Smooth muscle cell (in vitro differentiated cells): ENCODE results near the gene BRD3OS. TPM values are rescaled to one million over a fixed set of nuclear protein-coding genes. Genes with fewer than 3 reads are reported as not detected.

Source experiments
- DNase-seq: peaks from one replicate; lab custom pipeline; 2025; ENCODE audit not compliant: unreplicated experiment; lab: John Stamatoyannopoulos, UW
- H2AFZ ChIP-seq: fragments of 200-600 bp; sonication (generic); 2 replicates; pipeline ENCODE4 v1.6.0; 2016; ENCODE audit warnings: antibody characterized with exemption, low read depth, mild to moderate bottlenecking
- H3F3A ChIP-seq: fragments of 200-600 bp; sonication (generic); 2 replicates; pipeline ENCODE4 v1.6.0; 2017; ENCODE audit warnings: antibody characterized with exemption, low read depth
- H3K27ac ChIP-seq: fragments of 200-600 bp; sonication (generic); 2 replicates; pipeline ENCODE4 v1.5.1; 2016; ENCODE audit warnings: low read depth, mild to moderate bottlenecking
- H3K27me3 ChIP-seq: fragments of 200-600 bp; sonication (generic); 2 replicates; pipeline ENCODE4 v1.6.1; 2016; ENCODE audit warnings: low read depth, mild to moderate bottlenecking
- H3K36me3 ChIP-seq: fragments of 200-600 bp; sonication (generic); 2 replicates; pipeline ENCODE4 v1.5.1; 2016; ENCODE audit warnings: low read depth
- H3K4me1 ChIP-seq: fragments of 200-600 bp; sonication (generic); 2 replicates; pipeline ENCODE4 v1.5.1; 2016; ENCODE audit warnings: low read depth
- H3K4me2 ChIP-seq: fragments of 200-600 bp; sonication (generic); 2 replicates; pipeline ENCODE4 v1.6.0; 2016; ENCODE audit warnings: mild to moderate bottlenecking
- H3K4me3 ChIP-seq: fragments of 200-600 bp; sonication (generic); 2 replicates; pipeline ENCODE4 v1.5.1; 2016; ENCODE audit warnings: mild to moderate bottlenecking
- H3K79me2 ChIP-seq: fragments of 200-600 bp; sonication (generic); 2 replicates; pipeline ENCODE4 v1.6.0; 2016; ENCODE audit warnings: low read depth, mild to moderate bottlenecking
- H3K9ac ChIP-seq: fragments of 200-600 bp; sonication (generic); 2 replicates; pipeline ENCODE4 v1.6.0; 2016; ENCODE audit warnings: low read depth
- H3K9me3 ChIP-seq: fragments of 200-600 bp; sonication (generic); replicated peaks from 2 replicates; pipeline ENCODE4 v1.5.1; 2016; ENCODE audit warnings: low read depth
- H4K20me1 ChIP-seq: fragments of 200-600 bp; sonication (generic); 2 replicates; pipeline ENCODE4 v1.6.0; 2016; ENCODE audit warnings: low read depth
- CTCF ChIP-seq: fragments of 200-600 bp; sonication (generic); IDR thresholded peaks from 2 replicates; pipeline ENCODE4 v1.5.1; 2017; ENCODE audit warnings: borderline replicate concordance, mild to moderate bottlenecking, antibody characterized with exemption; ENCODE audit not compliant: insufficient read depth, poor library complexity, severe bottlenecking
- WGBS: methylation state at CpG from one replicate; pipeline ENCODE4 v1.1.7; 2016; ENCODE audit warnings: low lambda C conversion rate; 5-methylcytosine and 5-hydroxymethylcytosine counted together
- polyA plus RNA-seq: library from polyadenylated mRNA; unstranded; fragments of >200 nt; fragmentation: Nextera tagmentation; extraction: Ambion mirVana; gene quantifications from 2 replicates; pipeline ENCODE4 v1.2.1, GENCODE V29; 2016
- total RNA-seq: library from RNA; depleted of rRNA; stranded (reverse); fragments of >200 nt; gene quantifications from 2 replicates; pipeline ENCODE4 v1.2.3, GENCODE V29; 2014

Gene BRD3OS
- total and polyA plus RNA-seq, 2 experiments from 2014 or later, result 16.0 to 16.1 TPM

DNA sequence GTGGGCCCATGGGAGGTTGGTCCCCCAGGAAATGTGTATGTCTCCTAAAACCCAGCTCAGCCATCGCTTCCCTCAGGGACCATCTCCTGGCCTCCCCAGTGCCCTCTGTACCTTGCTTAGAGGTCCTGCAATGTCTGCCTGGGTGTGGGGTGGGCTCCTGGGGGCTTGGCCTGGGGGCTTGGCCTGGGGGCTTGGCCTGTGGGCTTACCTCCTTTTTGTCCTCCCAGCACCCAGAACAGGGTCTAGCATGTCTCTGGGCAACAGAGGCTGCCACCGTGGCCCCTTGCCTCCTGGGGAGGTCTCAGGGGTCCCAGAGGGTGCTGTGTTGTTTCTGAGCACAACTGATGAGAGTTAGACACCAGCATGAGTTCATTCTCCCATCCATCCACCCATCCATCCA, 22.5 kb upstream of the BRD3OS start:
- Histone ChIP-seq H3K36me3 (no peaks in the 10 kb centered on the region), H3K9me3 (no peaks in the 10 kb centered on the region), H3K4me2 (no peak overlapping the region), H3K4me3 (no peak overlapping the region), H2AFZ (no peak overlapping the region), H3K27ac (no peak overlapping the region), H4K20me1 (no peaks in the 10 kb centered on the region), H3F3A (no peaks in the 10 kb centered on the region), H3K9ac (no peak overlapping the region), H3K79me2 (no peaks in the 10 kb centered on the region), H3K4me1 (no peaks in the 10 kb centered on the region), H3K27me3 (no peaks in the 10 kb centered on the region)
- DNase-seq, result no peak
- TF ChIP-seq CTCF, result no peak
- 83% methylated on average over 2 of the region's 2 CpGs for WGBS

- Histone ChIP-seq H3K9me3 (no peaks in the 10 kb centered on the region), H2AFZ (no peak overlapping the region), H3K9ac (no peak overlapping the region), H3K4me3 (no peak overlapping the region), H3K27me3 (no peaks in the 10 kb centered on the region), H3F3A (no peaks in the 10 kb centered on the region), H3K4me1 (no peaks in the 10 kb centered on the region), H3K36me3 (no peaks in the 10 kb centered on the region), H3K27ac (no peak overlapping the region), H4K20me1 (no peaks in the 10 kb centered on the region), H3K79me2 (no peaks in the 10 kb centered on the region), H3K4me2 (no peak overlapping the region)
- TF ChIP-seq CTCF, result no peak
- no peak for DNase-seq
- 94% methylated on average over 1 of the region's 2 CpGs for WGBS
These were observed 22.0 kb upstream of the BRD3OS start for GRCh38 chr9:134003237-134003636.

DNA sequence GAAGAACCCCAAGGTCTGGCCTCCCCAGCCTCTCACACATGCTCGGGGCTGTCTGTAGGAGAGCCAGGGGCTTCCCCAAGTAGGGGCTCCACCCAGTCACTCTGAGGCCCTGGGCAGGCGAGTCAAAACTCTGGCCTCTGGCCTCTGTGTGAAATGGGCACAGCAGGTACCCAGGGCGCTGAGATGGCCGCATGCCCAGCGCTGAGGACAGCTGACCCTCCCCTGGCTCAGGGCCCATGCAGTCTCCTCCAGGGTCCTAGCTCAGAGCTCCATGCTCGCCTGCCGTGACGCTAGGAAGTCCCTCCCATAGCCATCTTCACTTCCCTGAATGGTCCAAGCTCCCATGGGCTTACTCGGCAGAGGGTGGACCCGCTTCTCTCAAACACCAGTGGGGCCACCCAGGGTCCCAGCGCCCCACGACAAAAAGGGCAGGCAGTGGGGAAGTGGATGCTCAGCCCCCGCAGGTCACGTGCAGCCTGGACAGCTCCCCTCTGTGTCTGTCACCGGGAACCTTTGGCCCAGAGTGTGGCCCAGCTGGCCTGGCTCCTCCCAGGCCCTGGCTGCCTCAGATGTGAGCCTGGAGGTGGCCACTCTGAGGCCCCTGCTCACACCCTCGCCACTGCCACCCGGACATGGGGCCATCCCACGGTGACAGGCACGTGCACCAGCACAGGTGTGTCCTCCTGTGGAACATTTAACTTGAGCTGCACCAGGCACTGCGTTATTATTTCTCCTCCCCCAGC, 21.0 kb upstream of the BRD3OS start:
- Histone ChIP-seq H4K20me1 (no peaks in the 10 kb centered on the region), H3K27ac (no peak overlapping the region), H3K27me3 (no peaks in the 10 kb centered on the region), H3K9ac (no peak overlapping the region), H2AFZ (no peak overlapping the region), H3K4me1 (no peaks in the 10 kb centered on the region), H3K36me3 (no peaks in the 10 kb centered on the region), H3K4me3 (no peak overlapping the region), H3F3A (no peaks in the 10 kb centered on the region), H3K4me2 (no peak overlapping the region), H3K9me3 (no peaks in the 10 kb centered on the region), H3K79me2 (no peaks in the 10 kb centered on the region)
- 94% methylated on average over 18 of the region's 20 CpGs for WGBS
- no peak for DNase-seq
- TF ChIP-seq CTCF, result no peak

DNA sequence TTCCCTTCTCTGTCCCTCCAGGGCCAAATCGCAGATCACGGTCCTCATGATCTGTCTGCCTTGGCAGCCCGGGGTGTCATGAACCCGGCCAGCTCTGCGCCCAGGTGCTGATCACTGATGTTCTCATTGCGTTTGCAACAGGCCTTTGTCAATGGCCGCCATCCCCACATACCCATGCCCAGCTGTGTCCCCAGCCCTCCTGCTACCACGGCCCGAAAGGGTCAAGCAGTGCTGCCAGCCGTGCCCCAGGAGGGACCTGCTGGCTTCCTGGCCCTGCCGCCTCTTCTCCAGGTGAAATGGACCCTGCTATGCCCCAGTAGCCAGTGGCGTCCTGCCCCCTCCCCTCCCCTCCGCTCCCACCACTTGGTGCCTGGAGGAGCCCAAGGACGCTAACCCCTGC, 20.4 kb upstream of the BRD3OS start:
- Histone ChIP-seq H3K4me2 (no peak overlapping the region), H3K4me3 (no peak overlapping the region), H3K27me3 (no peaks in the 10 kb centered on the region), H3K9ac (no peak overlapping the region), H3K27ac (no peak overlapping the region), H4K20me1 (no peaks in the 10 kb centered on the region), H3K36me3 (no peaks in the 10 kb centered on the region), H3K79me2 (no peaks in the 10 kb centered on the region), H3K4me1 (no peaks in the 10 kb centered on the region), H2AFZ (no peak overlapping the region), H3F3A (no peaks in the 10 kb centered on the region), H3K9me3 (no peaks in the 10 kb centered on the region)
- DNase-seq, result no peak
- 86% methylated on average over 14 of the region's 14 CpGs for WGBS
- no peak for TF ChIP-seq CTCF
